GM19043 (cell line): Measurements from ENCODE around the gene SLC15A3.
"Not testable (repeated sequence)": the region's sequence is repeated elsewhere in the genome, so short reads cannot be mapped to it uniquely, and the experiment has no call there.

Experiments used
- ATAC-seq: cut with Tn5 transposase; IDR thresholded peaks from one replicate; pipeline ENCODE4 v1.9.1; 2021; ENCODE audit warnings: low read depth; ENCODE audit not compliant: unreplicated experiment

The SLC15A3 gene

GRCh38 chr11:60917267-60917666, 34.7 kb downstream of the SLC15A3 start:
- no peak for ATAC-seq

GRCh38 chr11:60916669-60917206, 35.2 kb downstream of the SLC15A3 start:
- ATAC-seq, result no peak

GRCh38 chr11:60915248-60915914, 36.6 kb downstream of the SLC15A3 start:
- ATAC-seq, result peak; percentile 51

GRCh38 chr11:60914633-60915247, 37.2 kb downstream of the SLC15A3 start:
- ATAC-seq, result no peak

GRCh38 chr11:60913793-60914632, 38.0 kb downstream of the SLC15A3 start, which contains the start of gene TMEM109:
Gene TMEM109, plus strand, starts transcription at chr11:60914158. Its CDS starts 5,536 bp downstream, at chr11:60919694.
- ATAC-seq, result peak; percentile 40

GRCh38 chr11:60912851-60913528, 39.0 kb downstream of the SLC15A3 start:
- no peak for ATAC-seq

GRCh38 chr11:60912223-60912850, 39.6 kb downstream of the SLC15A3 start:
- no peak for ATAC-seq

- ATAC-seq, result no peak
Observed at GRCh38 chr11:60910711-60911380, 41.1 kb downstream of the SLC15A3 start.

- ATAC-seq, result peak; percentile 36
Observed at GRCh38 chr11:60910281-60910687, 41.7 kb downstream of the SLC15A3 start.

GRCh38 chr11:60909680-60910280, 42.2 kb downstream of the SLC15A3 start:
- not testable (repeated sequence) for ATAC-seq

GRCh38 chr11:60908803-60909202, 43.2 kb downstream of the SLC15A3 start:
- no peak for ATAC-seq

- ATAC-seq, result peak; percentile 73
Observed at GRCh38 chr11:60906132-60906972, 45.6 kb downstream of the SLC15A3 start, which contains the start of gene PRPF19. Gene PRPF19, minus strand, starts transcription at chr11:60906585. Its CDS starts 203 bp downstream, at chr11:60906382.

- ATAC-seq, result no peak
Observed at GRCh38 chr11:60905551-60906113, 46.3 kb downstream of the SLC15A3 start.

GRCh38 chr11:60905047-60905446, 46.9 kb downstream of the SLC15A3 start:
- ATAC-seq, result no peak

GRCh38 chr11:60902625-60903024, 49.4 kb downstream of the SLC15A3 start:
- ATAC-seq, result no peak

- no peak for ATAC-seq
Observed at GRCh38 chr11:60900673-60901404, 51.1 kb downstream of the SLC15A3 start.

- ATAC-seq, result no peak
Observed at GRCh38 chr11:60899977-60900376, 52.0 kb downstream of the SLC15A3 start.
